Lung (tissue), 12 donors: Measurements from ENCODE around the gene KCNJ5. TPM values are rescaled to one million over a fixed set of nuclear protein-coding genes. Genes with fewer than 3 reads are reported as not detected.

Experiments
- ATAC-seq: fragments of 200-7000 bp; cut with Tn5 transposase; one replicate; pipeline ENCODE4 v1.9.1; 2020; ENCODE audit warnings: moderate number of reproducible peaks; ENCODE audit not compliant: insufficient read depth, low FRiP score
- DNase-seq, 3 donors: peaks; one replicate each; pipeline ENCODE4 v3.0.0-alpha.2; 2013 to 2017
- H3K27ac ChIP-seq, 2 donors: one replicate each; pipeline ENCODE4 v1.5.1; 2013; ENCODE audit warnings: mild to moderate bottlenecking in 2 of 2, moderate library complexity in 2 of 2, control low read depth in 1 of 2, inconsistent platforms in 1 of 2, low read depth in 1 of 2, low read length in 1 of 2
- H3K27me3 ChIP-seq, 3 donors: one replicate each; pipeline ENCODE4 v1.5.1; 2013; ENCODE audit warnings: low read length in 2 of 3; ENCODE audit not compliant: control insufficient read depth in 3 of 3, insufficient read depth in 3 of 3
- H3K36me3 ChIP-seq, 4 donors: one replicate each; pipeline ENCODE4 v1.5.1; 2013; ENCODE audit warnings: low read length in 4 of 4, mild to moderate bottlenecking in 1 of 4, moderate library complexity in 1 of 4; ENCODE audit not compliant: control insufficient read depth in 4 of 4, insufficient read depth in 4 of 4
- H3K4me1 ChIP-seq, 5 donors: one replicate each; pipeline ENCODE4 v1.5.1; 2013; ENCODE audit warnings: low read length in 5 of 5, mild to moderate bottlenecking in 2 of 5, moderate library complexity in 1 of 5; ENCODE audit not compliant: control insufficient read depth in 5 of 5, insufficient read depth in 5 of 5
- H3K4me3 ChIP-seq: one replicate; pipeline ENCODE4 v1.5.1; 2013; ENCODE audit warnings: mild to moderate bottlenecking, control low read depth, moderate library complexity
- H3K9ac ChIP-seq, 2 donors: one replicate each; pipeline ENCODE4 v1.5.1; 2013; ENCODE audit warnings: low read length in 2 of 2, control low read depth in 1 of 2; ENCODE audit not compliant: insufficient read depth in 1 of 2
- H3K9me3 ChIP-seq, 4 donors: one replicate each; pipeline ENCODE4 v1.5.1; 2013; ENCODE audit warnings: low read length in 3 of 4, mild to moderate bottlenecking in 1 of 4, moderate library complexity in 1 of 4; ENCODE audit not compliant: control insufficient read depth in 4 of 4, insufficient read depth in 3 of 4
- CTCF ChIP-seq: IDR thresholded peaks from 2 replicates; pipeline ENCODE4 v1.5.1; 2012; ENCODE audit warnings: mild to moderate bottlenecking; ENCODE audit errors: control extremely low read depth, extremely low read depth
- WGBS, 2 donors: extraction: QIAGEN DNeasy Blood & Tissue Kit; methylation state at CpG; one replicate each; pipeline ENCODE4 v1.1.7; 2013; 5-methylcytosine and 5-hydroxymethylcytosine counted together
- polyA plus RNA-seq, 2 donors: library from polyadenylated mRNA; stranded (reverse); fragments of 200-250 nt; gene quantifications; one replicate each; pipeline ENCODE4 v1.2.1, GENCODE V29; 2013
- total RNA-seq, 2 donors: library from RNA; depleted of rRNA in 1 of 2; stranded (reverse); fragments of >200 nt in 1 of 2; gene quantifications; one replicate each; pipeline ENCODE4 v1.2.1, GENCODE V29; 2014 to 2021
- donor health status: control.
- donor health status: control.
- donor health status: Bipolar disorder and iron deficiency.
- donor health status: healthy.
- donor health status: DM: yes; HTN: yes; CAD: no.

KCNJ5 gene
- total and polyA plus RNA-seq, 4 donors: 2.0 to 5.0 (median 2.8) TPM

GRCh38 chr11:128902515-128903066 lies 11.4 kb downstream of the KCNJ5 start:
- Histone ChIP-seq H3K4me1 (peaks cover 0 to 18% (median 0%) of the 10 kb centered on the region in 5 donors), H3K27me3 (peaks cover 0 to 24% (median 22%) of the 10 kb centered on the region in 3 donors), H3K4me3 (no peak overlapping the region), H3K9me3 (no peaks in the 10 kb centered on the region), H3K36me3 (no peaks in the 10 kb centered on the region), H3K9ac (no peak overlapping the region), H3K27ac (no peak overlapping the region)
- WGBS, 2 donors: 92 to 96% methylated on average over 10 of the region's 10 CpGs
- no peak for DNase-seq
- ATAC-seq: no peak
- TF ChIP-seq CTCF: no peak

GRCh38 chr11:128903248-128904061 lies 12.3 kb downstream of the KCNJ5 start:
- 52 to 62% methylated on average over 17 of the region's 17 CpGs for WGBS, 2 donors
- ATAC-seq: no peak
- no peak overlapping the region for H3K4me3 ChIP-seq
- H3K4me1 ChIP-seq: peaks cover 0 to 21% (median 2%) of the 10 kb centered on the region in 5 donors
- H3K9me3 ChIP-seq: no peaks in the 10 kb centered on the region
- no peak overlapping the region for H3K27ac ChIP-seq
- H3K9ac ChIP-seq: no peak overlapping the region
- no peaks in the 10 kb centered on the region for H3K36me3 ChIP-seq
- TF ChIP-seq CTCF: no peak
- H3K27me3 ChIP-seq: peaks cover 0 to 24% (median 22%) of the 10 kb centered on the region in 3 donors
- DNase-seq: peak in 1 of 3 donors; percentile 34

- Histone ChIP-seq H3K27ac (peak overlapping the region in 1 of 2 donors; percentile 17), H3K9ac (no peak overlapping the region), H3K9me3 (no peaks in the 10 kb centered on the region), H3K36me3 (no peaks in the 10 kb centered on the region), H3K27me3 (peaks cover 0 to 24% (median 22%) of the 10 kb centered on the region in 3 donors), H3K4me3 (no peak overlapping the region), H3K4me1 (peaks cover 0 to 21% (median 5%) of the 10 kb centered on the region in 5 donors)
- ATAC-seq: no peak
- DNase-seq: no peak
- 77 to 82% methylated on average over 14 of the region's 14 CpGs for WGBS, 2 donors
- no peak for TF ChIP-seq CTCF
These were observed 13.1 kb downstream of the KCNJ5 start for GRCh38 chr11:128904303-128904655.
